H9 (cell line): ENCODE data around the gene GMEB1. TPM values are rescaled to one million over a fixed set of nuclear protein-coding genes. Genes with fewer than 3 reads are reported as not detected.

ENCODE experiments used
- DNase-seq: peaks from one replicate; pipeline ENCODE4 v3.0.0-alpha.2; 2017
- H2AFZ ChIP-seq: one replicate; pipeline ENCODE4 v1.6.1; 2013; ENCODE audit warnings: mild to moderate bottlenecking, low read length, control low read depth, moderate library complexity
- H2AK5ac ChIP-seq: 2 replicates; pipeline ENCODE4 v1.6.1; 2013; ENCODE audit warnings: low read length, control low read depth, mixed read lengths; ENCODE audit not compliant: insufficient read length
- H2BK120ac ChIP-seq: one replicate; pipeline ENCODE4 v1.6.1; 2013; ENCODE audit warnings: low read depth, mild to moderate bottlenecking, low read length, control low read depth, inconsistent platforms; ENCODE audit not compliant: poor library complexity, severe bottlenecking
- H2BK12ac ChIP-seq: 2 replicates; pipeline ENCODE4 v1.6.1; 2013; ENCODE audit warnings: low read length, control low read depth, mixed read lengths, low read depth; ENCODE audit not compliant: insufficient read length
- H2BK15ac ChIP-seq: 2 replicates; pipeline ENCODE4 v1.6.1; 2013; ENCODE audit warnings: low read depth, low read length, control low read depth
- H2BK20ac ChIP-seq: one replicate; pipeline ENCODE4 v1.6.1; 2013; ENCODE audit warnings: low read depth, mild to moderate bottlenecking, low read length, control low read depth, inconsistent platforms; ENCODE audit not compliant: poor library complexity, severe bottlenecking
- H2BK5ac ChIP-seq: 2 replicates; pipeline ENCODE4 v1.6.1; 2013; ENCODE audit warnings: low read length, control low read depth, mixed read lengths; ENCODE audit not compliant: insufficient read length
- H3K14ac ChIP-seq: 2 replicates; pipeline ENCODE4 v1.6.1; 2013; ENCODE audit warnings: low read length, control low read depth; ENCODE audit not compliant: insufficient read depth
- H3K18ac ChIP-seq: 2 replicates; pipeline ENCODE4 v1.6.1; 2013; ENCODE audit warnings: low read depth, mild to moderate bottlenecking, mixed read lengths, low read length, control low read depth; ENCODE audit not compliant: insufficient read length
- H3K23ac ChIP-seq: 2 replicates; pipeline ENCODE4 v1.6.1; 2013; ENCODE audit warnings: low read length, control low read depth, mixed read lengths, low read depth; ENCODE audit not compliant: insufficient read length
- H3K23me2 ChIP-seq: 2 replicates; pipeline ENCODE4 v1.6.1; 2013; ENCODE audit warnings: low read depth, mild to moderate bottlenecking, mixed read lengths, low read length, control low read depth; ENCODE audit not compliant: insufficient read length, poor library complexity, severe bottlenecking
- H3K27ac ChIP-seq: 2 replicates; pipeline ENCODE4 v1.5.1; 2013; ENCODE audit warnings: low read length, control low read depth, mixed read lengths, low read depth; ENCODE audit not compliant: insufficient read length
- H3K27me3 ChIP-seq: 2 replicates; pipeline ENCODE4 v1.6.1; 2013; ENCODE audit warnings: low read length, control low read depth, inconsistent platforms; ENCODE audit not compliant: insufficient read depth
- H3K4ac ChIP-seq: 2 replicates; pipeline ENCODE4 v1.6.1; 2013; ENCODE audit warnings: low read depth, mild to moderate bottlenecking, control low read depth, inconsistent platforms, low read length, moderate library complexity
- H3K4me1 ChIP-seq: 2 replicates; pipeline ENCODE4 v1.6.1; 2013; ENCODE audit warnings: low read length, control low read depth, inconsistent platforms; ENCODE audit not compliant: insufficient read depth
- H3K4me2 ChIP-seq: 2 replicates; pipeline ENCODE4 v1.6.1; 2013; ENCODE audit warnings: low read length, control low read depth, mixed read lengths; ENCODE audit not compliant: insufficient read length, insufficient read depth
- H3K56ac ChIP-seq: 2 replicates; pipeline ENCODE4 v1.6.1; 2013; ENCODE audit warnings: low read depth, mild to moderate bottlenecking, mixed read lengths, low read length, control low read depth; ENCODE audit not compliant: insufficient read length
- H3K79me1 ChIP-seq: 2 replicates; pipeline ENCODE4 v1.6.1; 2013; ENCODE audit warnings: low read depth, mild to moderate bottlenecking, moderate library complexity, low read length, control low read depth, inconsistent platforms; ENCODE audit not compliant: insufficient read depth, poor library complexity, severe bottlenecking
- H3K79me2 ChIP-seq: 2 replicates; pipeline ENCODE4 v1.6.1; 2013; ENCODE audit warnings: low read length, control low read depth, inconsistent platforms; ENCODE audit not compliant: insufficient read depth
- H3K9ac ChIP-seq: 2 replicates; pipeline ENCODE4 v1.6.1; 2013; ENCODE audit warnings: low read length, control low read depth, mixed read lengths; ENCODE audit not compliant: insufficient read length; ENCODE audit errors: extremely low read depth
- H3K9me3 ChIP-seq: one replicate; pipeline ENCODE4 v1.6.1; 2013; ENCODE audit warnings: low read depth, low read length, inconsistent platforms; ENCODE audit not compliant: control insufficient read depth
- H3T11ph ChIP-seq: one replicate; pipeline ENCODE4 v1.6.1; 2013; ENCODE audit warnings: mild to moderate bottlenecking, low read length, control low read depth, inconsistent platforms
- H4K20me1 ChIP-seq: one replicate; pipeline ENCODE4 v1.6.1; 2013; ENCODE audit not compliant: control insufficient read depth, insufficient read length, insufficient read depth
- H4K5ac ChIP-seq: 2 replicates; pipeline ENCODE4 v1.6.1; 2013; ENCODE audit warnings: low read depth, mild to moderate bottlenecking, mixed read lengths, low read length, control low read depth; ENCODE audit not compliant: insufficient read length
- H4K8ac ChIP-seq: replicated peaks from 2 replicates; pipeline ENCODE4 v1.6.1; 2013; ENCODE audit warnings: low read length, control low read depth, mixed read lengths, low read depth; ENCODE audit not compliant: insufficient read length
- H4K91ac ChIP-seq: 2 replicates; pipeline ENCODE4 v1.6.1; 2013; ENCODE audit warnings: low read depth, mild to moderate bottlenecking, moderate library complexity, mixed read lengths, low read length, control low read depth; ENCODE audit not compliant: insufficient read length
- H3K27ac Mint-ChIP-seq, 3 experiments: 2 replicates in 2 of 3; 3 replicates in 1 of 3; pipeline ENCODE4 v1.8.0; 2020 to 2021; ENCODE audit warnings: mixed read lengths in 3 of 3, mild to moderate bottlenecking in 1 of 3, moderate library complexity in 1 of 3
- H3K27me3 Mint-ChIP-seq: 2 replicates; pipeline ENCODE4 v1.8.0; 2021; ENCODE audit warnings: low read depth, mild to moderate bottlenecking, moderate library complexity, mixed read lengths
- H3K36me3 Mint-ChIP-seq, 3 experiments: 2 replicates in 2 of 3; 3 replicates in 1 of 3; pipeline ENCODE4 v1.8.0; 2020 to 2021; ENCODE audit warnings: low read depth in 3 of 3, mixed read lengths in 3 of 3; ENCODE audit not compliant: insufficient read depth in 1 of 3
- H3K4me1 Mint-ChIP-seq, 2 experiments: 2 replicates each; pipeline ENCODE4 v1.8.0; 2020; ENCODE audit warnings: mixed read lengths in 2 of 2
- H3K4me3 Mint-ChIP-seq, 2 experiments: 2 replicates in 1 of 2; 3 replicates in 1 of 2; pipeline ENCODE4 v1.8.0; 2020 to 2021; ENCODE audit warnings: mild to moderate bottlenecking in 2 of 2, mixed read lengths in 2 of 2, moderate library complexity in 1 of 2
- H3K9me3 Mint-ChIP-seq, 2 experiments: 2 replicates in 1 of 2; 3 replicates in 1 of 2; pipeline ENCODE4 v1.8.0; 2020; ENCODE audit warnings: mild to moderate bottlenecking in 2 of 2, mixed read lengths in 2 of 2, moderate library complexity in 1 of 2
- CTCF ChIP-seq: fragments of 200-600 bp; sonication (generic); conservative IDR thresholded peaks from 3 replicates; pipeline ENCODE4 v1.8.0; 2021; ENCODE audit warnings: antibody characterized with exemption, mild to moderate bottlenecking
- WGBS: extraction: QIAGEN DNeasy Blood & Tissue Kit; methylation state at CpG from one replicate; pipeline ENCODE4 v1.1.7; 2013; ENCODE audit warnings: missing lambda C conversion rate, low lambda C conversion rate, mixed read lengths; ENCODE audit not compliant: insufficient read length; ENCODE audit errors: extremely low coverage; 5-methylcytosine and 5-hydroxymethylcytosine counted together
- total RNA-seq: library from RNA; stranded (reverse); gene quantifications from 2 replicates; pipeline ENCODE4 v1.2.1, GENCODE V29; 2021

GMEB1 gene
- total RNA-seq, 1 experiment from 2014 or later, result 17.0 TPM

GRCh38 chr1:28737307-28738132, 68.9 kb downstream of the GMEB1 start:
- TF ChIP-seq CTCF, result no peak
- H4K5ac ChIP-seq, result peak overlapping the region; percentile 91
- WGBS, result no CpG with 5 or more reads among the region's 53 CpGs
- Mint-ChIP-seq H3K9me3 (peaks cover 0 to 3% of the 10 kb centered on the region in 2 experiments; a peak in 2 of 5 replicates), H3K4me1 (peaks cover 45 to 47% of the 10 kb centered on the region in 2 experiments), H3K27me3 (no peaks in the 10 kb centered on the region; the same call in 1 of the 2 replicates), H3K27ac (peak overlapping the region; percentile 99 to 100 (median 100)), H3K36me3 (peaks cover 42 to 52% (median 47%) of the 10 kb centered on the region in 3 experiments), H3K4me3 (peak overlapping the region; percentile 94 to 97)
- H3K9me3 ChIP-seq, result no peaks in the 10 kb centered on the region
- no peak overlapping the region for H3T11ph ChIP-seq
- H3K4me2 ChIP-seq, result peak overlapping the region; percentile 73
- no peak overlapping the region for H2BK20ac ChIP-seq
- H2AFZ ChIP-seq, result no peak overlapping the region
- H2BK120ac ChIP-seq, result peak overlapping the region; percentile 29
- DNase-seq, result peak; percentile 76
- H3K27me3 ChIP-seq, result no peaks in the 10 kb centered on the region
- H4K91ac ChIP-seq, result peak overlapping the region; percentile 97
- no peak overlapping the region for H2BK12ac ChIP-seq
- peak overlapping the region; percentile 98 for H3K9ac ChIP-seq
- no peak overlapping the region for H2BK15ac ChIP-seq
- H3K79me2 ChIP-seq, result peaks cover 30% of the 10 kb centered on the region; the same call in 1 of the 2 replicates
- H4K8ac ChIP-seq, result no peak overlapping the region
- peak overlapping the region; percentile 93 for H3K18ac ChIP-seq
- peak overlapping the region; percentile 66 for H3K27ac ChIP-seq
- no peaks in the 10 kb centered on the region; the same call in 1 of the 2 replicates for H3K4me1 ChIP-seq
- H3K23ac ChIP-seq, result no peak overlapping the region
- peak overlapping the region; percentile 44 for H2AK5ac ChIP-seq
- no peaks in the 10 kb centered on the region for H3K79me1 ChIP-seq
- peak overlapping the region; percentile 91 for H3K4ac ChIP-seq
- H3K14ac ChIP-seq, result peak overlapping the region; percentile 96
- peak overlapping the region; percentile 76 for H2BK5ac ChIP-seq
- peak overlapping the region; percentile 51 for H3K56ac ChIP-seq
- H3K23me2 ChIP-seq, result no peaks in the 10 kb centered on the region
- H4K20me1 ChIP-seq, result no peaks in the 10 kb centered on the region
